ENCODE data around the gene HHAT. TPM values are rescaled to one million over a fixed set of nuclear protein-coding genes. Genes with fewer than 3 reads are reported as not detected.

HHAT gene
- total and polyA plus RNA-seq, 2 donors (not counting 3 experiments of a cell fraction or from before 2014, with no cell fraction given) = 2.4 to 4.3 TPM

DNA sequence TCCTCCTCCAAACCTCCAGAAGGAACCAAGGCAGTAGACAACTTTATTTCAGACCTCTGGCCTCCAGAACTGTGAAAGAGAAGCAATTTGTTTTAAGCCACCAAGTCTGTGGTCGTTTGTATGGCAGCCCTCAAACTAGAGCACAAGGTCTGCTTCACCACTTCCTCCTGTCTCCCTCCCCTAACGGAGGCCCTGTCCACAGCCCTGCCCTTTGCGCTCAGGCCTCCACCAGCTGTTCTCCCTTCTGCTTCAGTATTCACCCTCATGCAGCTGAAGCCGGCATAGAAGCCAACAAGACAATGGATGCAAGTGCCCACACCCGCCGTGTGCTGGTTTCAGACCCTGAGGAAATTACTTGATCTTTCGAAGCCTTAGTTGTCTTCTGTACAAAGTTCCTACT, 364.1 kb downstream of the HHAT start:
- Histone ChIP-seq H3K27me3 (ENCODE audit: control insufficient read depth in 2 of 2, insufficient read depth in 2 of 2, low read length in 2 of 2) (no peaks in the 10 kb centered on the region), H3K27ac (ENCODE audit: insufficient read depth, low read depth, low read length) (no peak overlapping the region), H3K9ac (replicated peaks; ENCODE audit: extremely low read depth, insufficient read depth, low read length) (no peak overlapping the region), H3K4me3 (replicated peaks in 1 of 3; ENCODE audit: insufficient read depth in 1 of 3, low read depth in 1 of 3, low read length in 3 of 3) (no peak overlapping the region), H3K36me3 (ENCODE audit: control insufficient read depth in 2 of 2, extremely low read depth in 1 of 2, insufficient read depth in 2 of 2, low read length in 2 of 2) (no peaks in the 10 kb centered on the region), H3K9me1 (replicated peaks; ENCODE audit: control insufficient read depth, extremely low read depth, insufficient read depth, low read length) (no peaks in the 10 kb centered on the region), H4K20me1 (replicated peaks; ENCODE audit: control insufficient read depth, extremely low read depth, insufficient read depth, low read length) (no peaks in the 10 kb centered on the region), H3K4me2 (ENCODE audit: insufficient read depth, low read length) (no peak overlapping the region), H2AFZ (ENCODE audit: low read depth, low read length) (no peak overlapping the region), H3K9me3 (replicated peaks; ENCODE audit: control insufficient read depth, insufficient read depth, low read length) (peaks cover 3% of the 10 kb centered on the region), H3K4me1 (ENCODE audit: control insufficient read depth, extremely low read depth, insufficient read depth, low read length) (no peaks in the 10 kb centered on the region), H3K79me2 (ENCODE audit: control insufficient read depth, insufficient read depth, low read length) (no peaks in the 10 kb centered on the region)
- DNase-seq (ENCODE audit: low read depth, low spot score) (no peak), FAIRE-seq (no peak)
- POLR2A ChIA-PET = no interaction called here
- dilution Hi-C loops (cut with MboI; ENCODE audit: extremely low pct_ligation_motif_present, low sequenced_read_pairs) (no loop called here), intact Hi-C loops (cut with micrococcal nuclease) (no loop called here)
- BruUV-seq (replicated peaks) = no TSS peak
- TF ChIP-seq MAX (IDR thresholded peaks at IDR 0.05; ENCODE audit: insufficient read depth, insufficient read length) (no peak), POLR2AphosphoS5 (IDR thresholded peaks at IDR 0.05; ENCODE audit: insufficient read depth, low read depth, low read length) (no peak), EZH2 (IDR thresholded peaks at IDR 0.05; ENCODE audit: borderline replicate concordance, low read depth, low read length, severe bottlenecking) (no peak), FOS (IDR thresholded peaks at IDR 0.05; ENCODE audit: borderline replicate concordance, insufficient read depth, low read length) (no peak), JUN (IDR thresholded peaks at IDR 0.05; ENCODE audit: borderline replicate concordance, insufficient read depth, insufficient read length, low read depth) (no peak), GATA2 (IDR thresholded peaks at IDR 0.05; ENCODE audit: insufficient read depth, insufficient read length, low read depth, low read length) (no peak), MYC (IDR thresholded peaks at IDR 0.05; ENCODE audit: low read depth, low read length) (no peak)
- CTCF ChIA-PET = no interaction called here

DNA sequence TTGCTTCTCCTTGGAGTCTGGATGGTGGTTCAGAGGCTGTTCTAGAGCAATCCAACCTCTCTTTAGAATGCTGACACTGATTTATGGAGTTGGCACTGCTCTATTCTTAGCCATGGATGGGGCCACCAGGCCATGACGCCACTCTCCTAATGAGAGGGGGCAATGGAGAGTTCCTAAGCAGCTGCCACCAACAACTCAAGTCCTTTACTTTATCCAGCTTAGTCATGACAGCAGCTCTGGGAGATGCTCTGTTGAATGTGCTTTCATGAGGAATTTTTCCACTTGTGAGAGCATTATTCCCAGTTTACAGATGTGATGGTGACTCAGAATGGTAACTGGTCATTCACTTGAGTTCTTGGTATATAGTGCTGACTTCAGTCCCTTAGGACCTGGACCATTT, 366.3 kb downstream of the HHAT start:
- Histone ChIP-seq H3K27ac (ENCODE audit: insufficient read depth, low read depth, low read length) (no peak overlapping the region), H3K9ac (replicated peaks; ENCODE audit: extremely low read depth, insufficient read depth, low read length) (no peak overlapping the region), H3K36me3 (ENCODE audit: control insufficient read depth in 2 of 2, extremely low read depth in 1 of 2, insufficient read depth in 2 of 2, low read length in 2 of 2) (no peaks in the 10 kb centered on the region), H3K4me1 (ENCODE audit: control insufficient read depth, extremely low read depth, insufficient read depth, low read length) (no peaks in the 10 kb centered on the region), H3K4me3 (replicated peaks in 1 of 3; ENCODE audit: insufficient read depth in 1 of 3, low read depth in 1 of 3, low read length in 3 of 3) (no peak overlapping the region), H3K9me3 (replicated peaks; ENCODE audit: control insufficient read depth, insufficient read depth, low read length) (peaks cover 4% of the 10 kb centered on the region), H4K20me1 (replicated peaks; ENCODE audit: control insufficient read depth, extremely low read depth, insufficient read depth, low read length) (no peaks in the 10 kb centered on the region), H3K4me2 (ENCODE audit: insufficient read depth, low read length) (no peak overlapping the region), H3K27me3 (ENCODE audit: control insufficient read depth in 2 of 2, insufficient read depth in 2 of 2, low read length in 2 of 2) (no peaks in the 10 kb centered on the region), H3K9me1 (replicated peaks; ENCODE audit: control insufficient read depth, extremely low read depth, insufficient read depth, low read length) (no peaks in the 10 kb centered on the region), H3K79me2 (ENCODE audit: control insufficient read depth, insufficient read depth, low read length) (no peaks in the 10 kb centered on the region), H2AFZ (ENCODE audit: low read depth, low read length) (no peak overlapping the region)
- no TSS peak for BruUV-seq (replicated peaks)
- no peak for TF ChIP-seq JUN (IDR thresholded peaks at IDR 0.05; ENCODE audit: borderline replicate concordance, insufficient read depth, insufficient read length, low read depth)
- no peak for TF ChIP-seq EZH2 (IDR thresholded peaks at IDR 0.05; ENCODE audit: borderline replicate concordance, low read depth, low read length, severe bottlenecking)
- TF ChIP-seq POLR2AphosphoS5 (IDR thresholded peaks at IDR 0.05; ENCODE audit: insufficient read depth, low read depth, low read length) = no peak
- TF ChIP-seq POLR2A (IDR thresholded peaks at IDR 0.05; ENCODE audit: low read depth, low read length) = no peak
- no peak for TF ChIP-seq FOS (IDR thresholded peaks at IDR 0.05; ENCODE audit: borderline replicate concordance, insufficient read depth, low read length)
- no peak for TF ChIP-seq GATA2 (IDR thresholded peaks at IDR 0.05; ENCODE audit: insufficient read depth, insufficient read length, low read depth, low read length)
- TF ChIP-seq MAX (IDR thresholded peaks at IDR 0.05; ENCODE audit: insufficient read depth, insufficient read length) = no peak
- no peak for TF ChIP-seq MYC (IDR thresholded peaks at IDR 0.05; ENCODE audit: low read depth, low read length)
- TF ChIP-seq, protein P1, sequence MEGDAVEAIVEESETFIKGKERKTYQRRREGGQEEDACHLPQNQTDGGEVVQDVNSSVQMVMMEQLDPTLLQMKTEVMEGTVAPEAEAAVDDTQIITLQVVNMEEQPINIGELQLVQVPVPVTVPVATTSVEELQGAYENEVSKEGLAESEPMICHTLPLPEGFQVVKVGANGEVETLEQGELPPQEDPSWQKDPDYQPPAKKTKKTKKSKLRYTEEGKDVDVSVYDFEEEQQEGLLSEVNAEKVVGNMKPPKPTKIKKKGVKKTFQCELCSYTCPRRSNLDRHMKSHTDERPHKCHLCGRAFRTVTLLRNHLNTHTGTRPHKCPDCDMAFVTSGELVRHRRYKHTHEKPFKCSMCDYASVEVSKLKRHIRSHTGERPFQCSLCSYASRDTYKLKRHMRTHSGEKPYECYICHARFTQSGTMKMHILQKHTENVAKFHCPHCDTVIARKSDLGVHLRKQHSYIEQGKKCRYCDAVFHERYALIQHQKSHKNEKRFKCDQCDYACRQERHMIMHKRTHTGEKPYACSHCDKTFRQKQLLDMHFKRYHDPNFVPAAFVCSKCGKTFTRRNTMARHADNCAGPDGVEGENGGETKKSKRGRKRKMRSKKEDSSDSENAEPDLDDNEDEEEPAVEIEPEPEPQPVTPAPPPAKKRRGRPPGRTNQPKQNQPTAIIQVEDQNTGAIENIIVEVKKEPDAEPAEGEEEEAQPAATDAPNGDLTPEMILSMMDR (IDR thresholded peaks at IDR 0.05; ENCODE audit: extremely low read depth in 1 of 2, insufficient read depth in 1 of 2, low read depth in 1 of 2, low read length in 2 of 2) = no peak
- DNase-seq (ENCODE audit: low read depth, low spot score) (no peak), FAIRE-seq (no peak)
- CTCF ChIA-PET = no interaction called here
- POLR2A ChIA-PET = no interaction called here
- dilution Hi-C loops (cut with MboI; ENCODE audit: extremely low pct_ligation_motif_present, low sequenced_read_pairs) = no loop called here
- intact Hi-C loops (cut with micrococcal nuclease) = no loop called here
